ENCODE results near the gene CDC14A.
"Not testable (repeated sequence)": the region's sequence is repeated elsewhere in the genome, so short reads cannot be mapped to it uniquely, and the experiment has no call there.

The CDC14A gene

GRCh38 chr1:100325415-100326324, 26.6 kb upstream of the CDC14A start:
- Histone ChIP-seq H3K4me1 (ENCODE audit: control insufficient read depth, insufficient read depth, low read depth, low read length) (peaks cover 2% of the 10 kb centered on the region), H2BK15ac (ENCODE audit: low read depth, poor library complexity, severe bottlenecking) (no peak overlapping the region), H2BK12ac (ENCODE audit: low read length in 2 of 2) (no peak overlapping the region), H3K4me2 (ENCODE audit: low read length, poor library complexity, severe bottlenecking) (no peak overlapping the region), H3K36me3 (ENCODE audit: control insufficient read depth in 1 of 2, insufficient read depth in 2 of 2, low read depth in 1 of 2, low read length in 2 of 2) (no peaks in the 10 kb centered on the region), H3K9me3 (ENCODE audit: control insufficient read depth, low read length) (no peaks in the 10 kb centered on the region), H3K14ac (ENCODE audit: low read length in 2 of 2) (no peak overlapping the region), H2BK120ac (ENCODE audit: low read depth, low read length) (no peak overlapping the region), H2BK5ac (ENCODE audit: low read depth, low read length, poor library complexity, severe bottlenecking) (no peak overlapping the region), H4K8ac (ENCODE audit: low read length) (no peak overlapping the region), H3K18ac (ENCODE audit: low read depth in 1 of 2, low read length in 2 of 2) (no peak overlapping the region), H3K27me3 (ENCODE audit: control insufficient read depth in 1 of 2, insufficient read depth in 1 of 2, low read length in 2 of 2) (no peaks in the 10 kb centered on the region), H3K79me1 (replicated peaks; ENCODE audit: low read length, poor library complexity, severe bottlenecking) (no peaks in the 10 kb centered on the region), H2AK5ac (ENCODE audit: low read length, severe bottlenecking) (no peak overlapping the region), H2AFZ (ENCODE audit: low read depth, low read length) (no peak overlapping the region), H3K9ac (ENCODE audit: low read length) (no peak overlapping the region), H3K4me3 (ENCODE audit: insufficient read depth in 1 of 2, low read depth in 1 of 2, low read length in 2 of 2) (no peak overlapping the region), H3K23ac (ENCODE audit: low read length in 2 of 2) (no peak overlapping the region), H3K27ac (ENCODE audit: low read length, poor library complexity, severe bottlenecking) (no peak overlapping the region), H4K91ac (ENCODE audit: low read length) (no peak overlapping the region), H3K4ac (ENCODE audit: low read depth in 1 of 2, low read length in 2 of 2) (no peak overlapping the region)
- DNase-seq: no peak
- 83% methylated on average over 7 of the region's 7 CpGs for WGBS

GRCh38 chr1:100326325-100326670, 26.0 kb upstream of the CDC14A start:
- not testable (repeated sequence) for H4K8ac ChIP-seq (ENCODE audit: low read length); H3K18ac ChIP-seq (ENCODE audit: low read depth in 1 of 2, low read length in 2 of 2)

DNA sequence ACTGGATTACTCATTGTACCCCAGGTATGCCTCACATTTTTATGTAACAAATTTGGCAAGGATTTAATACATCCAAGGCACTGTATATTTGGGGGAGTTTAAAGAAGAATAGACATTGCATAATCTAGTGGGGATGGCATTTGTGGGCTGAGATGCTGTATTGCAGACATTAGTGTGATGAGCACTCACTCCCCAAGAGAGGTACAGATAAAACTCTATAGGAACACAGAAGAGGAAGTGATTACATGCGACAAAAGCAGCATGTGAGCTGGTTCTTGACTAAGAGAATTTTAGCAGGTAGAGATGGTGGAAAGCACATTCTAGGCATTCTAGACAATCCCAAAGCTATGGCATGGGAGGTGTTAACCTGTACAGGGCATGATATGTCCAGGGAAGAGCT, 24.2 kb upstream of the CDC14A start:
- Histone ChIP-seq H3K14ac (ENCODE audit: low read length in 2 of 2) (no peak overlapping the region), H3K4me3 (ENCODE audit: insufficient read depth in 1 of 2, low read depth in 1 of 2, low read length in 2 of 2) (no peak overlapping the region), H2BK120ac (ENCODE audit: low read depth, low read length) (no peak overlapping the region), H4K8ac (ENCODE audit: low read length) (no peak overlapping the region), H3K27ac (ENCODE audit: low read length, poor library complexity, severe bottlenecking) (no peak overlapping the region), H3K36me3 (ENCODE audit: control insufficient read depth in 1 of 2, insufficient read depth in 2 of 2, low read depth in 1 of 2, low read length in 2 of 2) (no peaks in the 10 kb centered on the region), H3K9ac (ENCODE audit: low read length) (no peak overlapping the region), H2BK12ac (ENCODE audit: low read length in 2 of 2) (no peak overlapping the region), H3K23ac (ENCODE audit: low read length in 2 of 2) (no peak overlapping the region), H2BK15ac (ENCODE audit: low read depth, poor library complexity, severe bottlenecking) (no peak overlapping the region), H4K91ac (ENCODE audit: low read length) (no peak overlapping the region), H3K9me3 (ENCODE audit: control insufficient read depth, low read length) (no peaks in the 10 kb centered on the region), H3K4me1 (ENCODE audit: control insufficient read depth, insufficient read depth, low read depth, low read length) (peaks cover 2% of the 10 kb centered on the region), H3K4me2 (ENCODE audit: low read length, poor library complexity, severe bottlenecking) (no peak overlapping the region), H3K18ac (ENCODE audit: low read depth in 1 of 2, low read length in 2 of 2) (no peak overlapping the region), H3K4ac (ENCODE audit: low read depth in 1 of 2, low read length in 2 of 2) (no peak overlapping the region), H2BK5ac (ENCODE audit: low read depth, low read length, poor library complexity, severe bottlenecking) (no peak overlapping the region), H2AK5ac (ENCODE audit: low read length, severe bottlenecking) (no peak overlapping the region), H2AFZ (ENCODE audit: low read depth, low read length) (no peak overlapping the region), H3K79me1 (replicated peaks; ENCODE audit: low read length, poor library complexity, severe bottlenecking) (no peaks in the 10 kb centered on the region), H3K27me3 (ENCODE audit: control insufficient read depth in 1 of 2, insufficient read depth in 1 of 2, low read length in 2 of 2) (no peaks in the 10 kb centered on the region)
- 81% methylated on average over 1 of the region's 1 CpG for WGBS
- DNase-seq: no peak

More at GRCh38 chr1:100326325-100326670, 26.0 kb upstream of the CDC14A start:
- H3K4me2 ChIP-seq (ENCODE audit: low read length, poor library complexity, severe bottlenecking); H2BK5ac ChIP-seq (ENCODE audit: low read depth, low read length, poor library complexity, severe bottlenecking); H2AK5ac ChIP-seq (ENCODE audit: low read length, severe bottlenecking); H3K27me3 ChIP-seq (ENCODE audit: control insufficient read depth in 1 of 2, insufficient read depth in 1 of 2, low read length in 2 of 2); H3K23ac ChIP-seq (ENCODE audit: low read length in 2 of 2); H3K4me3 ChIP-seq (ENCODE audit: insufficient read depth in 1 of 2, low read depth in 1 of 2, low read length in 2 of 2); H2AFZ ChIP-seq (ENCODE audit: low read depth, low read length); H3K79me1 ChIP-seq (replicated peaks; ENCODE audit: low read length, poor library complexity, severe bottlenecking); H3K14ac ChIP-seq (ENCODE audit: low read length in 2 of 2); H3K9ac ChIP-seq (ENCODE audit: low read length); H3K27ac ChIP-seq (ENCODE audit: low read length, poor library complexity, severe bottlenecking); DNase-seq; H2BK15ac ChIP-seq (ENCODE audit: low read depth, poor library complexity, severe bottlenecking); H2BK120ac ChIP-seq (ENCODE audit: low read depth, low read length); H4K91ac ChIP-seq (ENCODE audit: low read length); H3K36me3 ChIP-seq (ENCODE audit: control insufficient read depth in 1 of 2, insufficient read depth in 2 of 2, low read depth in 1 of 2, low read length in 2 of 2); H3K4me1 ChIP-seq (ENCODE audit: control insufficient read depth, insufficient read depth, low read depth, low read length); H3K9me3 ChIP-seq (ENCODE audit: control insufficient read depth, low read length); H3K4ac ChIP-seq (ENCODE audit: low read depth in 1 of 2, low read length in 2 of 2); H2BK12ac ChIP-seq (ENCODE audit: low read length in 2 of 2): not testable (repeated sequence)
- 83% methylated on average over 1 of the region's 1 CpG for WGBS

- not testable (repeated sequence) for H3K9me3 ChIP-seq (ENCODE audit: control insufficient read depth, low read length); H2AK5ac ChIP-seq (ENCODE audit: low read length, severe bottlenecking); H3K14ac ChIP-seq (ENCODE audit: low read length in 2 of 2); H3K4me2 ChIP-seq (ENCODE audit: low read length, poor library complexity, severe bottlenecking); H3K4me3 ChIP-seq (ENCODE audit: insufficient read depth in 1 of 2, low read depth in 1 of 2, low read length in 2 of 2); H2BK120ac ChIP-seq (ENCODE audit: low read depth, low read length); H2AFZ ChIP-seq (ENCODE audit: low read depth, low read length); H3K4me1 ChIP-seq (ENCODE audit: control insufficient read depth, insufficient read depth, low read depth, low read length); H3K9ac ChIP-seq (ENCODE audit: low read length); H4K91ac ChIP-seq (ENCODE audit: low read length); H4K8ac ChIP-seq (ENCODE audit: low read length); H3K4ac ChIP-seq (ENCODE audit: low read depth in 1 of 2, low read length in 2 of 2); H2BK15ac ChIP-seq (ENCODE audit: low read depth, poor library complexity, severe bottlenecking); DNase-seq; H2BK12ac ChIP-seq (ENCODE audit: low read length in 2 of 2); H2BK5ac ChIP-seq (ENCODE audit: low read depth, low read length, poor library complexity, severe bottlenecking); H3K27ac ChIP-seq (ENCODE audit: low read length, poor library complexity, severe bottlenecking); H3K36me3 ChIP-seq (ENCODE audit: control insufficient read depth in 1 of 2, insufficient read depth in 2 of 2, low read depth in 1 of 2, low read length in 2 of 2); H3K23ac ChIP-seq (ENCODE audit: low read length in 2 of 2); H3K18ac ChIP-seq (ENCODE audit: low read depth in 1 of 2, low read length in 2 of 2); H3K79me1 ChIP-seq (replicated peaks; ENCODE audit: low read length, poor library complexity, severe bottlenecking)
- H3K27me3 ChIP-seq (ENCODE audit: control insufficient read depth in 1 of 2, insufficient read depth in 1 of 2, low read length in 2 of 2): peaks cover 0 to 12% of the 10 kb centered on the region in 2 experiments
- WGBS: no CpG with 5 or more reads among the region's 2 CpGs
Measured at GRCh38 chr1:100331146-100331545, 21.2 kb upstream of the CDC14A start.
